HEK293 (cell line): Measurements from ENCODE around the gene UBR1.

Source experiments
- IKZF3 ChIP-seq: fragments of 450-650 bp; IDR thresholded peaks from 2 replicates; pipeline ENCODE4 v1.5.0; 2018; ENCODE audit warnings: missing biosample characterization, mild to moderate bottlenecking, missing genetic modification characterization, moderate library complexity
- TCF7L2 ChIP-seq: IDR thresholded peaks from 2 replicates; pipeline ENCODE4 v1.6.1; 2011; ENCODE audit warnings: low read depth, mild to moderate bottlenecking, inconsistent platforms, low read length, moderate library complexity, borderline replicate concordance
- ZNF473 ChIP-seq: fragments of 450-650 bp; formaldehyde crosslinking; IDR thresholded peaks from 2 replicates; pipeline ENCODE4 v1.5.1; 2017; ENCODE audit warnings: missing biosample characterization, missing genetic modification characterization
- ZSCAN30 ChIP-seq: fragments of 450-650 bp; IDR thresholded peaks from 2 replicates; pipeline ENCODE4 v1.5.1; 2018; ENCODE audit warnings: missing biosample characterization, mild to moderate bottlenecking, missing genetic modification characterization, moderate library complexity
- TF ChIP-seq, protein P1 (sequence below): fragments of 450-650 bp; formaldehyde crosslinking; IDR thresholded peaks from 2 replicates; pipeline ENCODE4 v1.5.1; 2016; ENCODE audit warnings: missing biosample characterization, missing genetic modification characterization, borderline replicate concordance
- TF ChIP-seq, protein P2 (sequence below): fragments of 450-650 bp; formaldehyde crosslinking; IDR thresholded peaks from 2 replicates; pipeline ENCODE4 v1.5.1; 2016; ENCODE audit warnings: missing biosample characterization, missing genetic modification characterization
- TF ChIP-seq, protein P3 (sequence below): fragments of 450-650 bp; formaldehyde crosslinking; conservative IDR thresholded peaks from 2 replicates; pipeline ENCODE4 v1.5.1; 2016; ENCODE audit warnings: low read depth, missing biosample characterization, missing genetic modification characterization
- TF ChIP-seq, protein P4 (sequence below): fragments of 450-650 bp; formaldehyde crosslinking; IDR thresholded peaks from 2 replicates; pipeline ENCODE4 v1.5.1; 2016; ENCODE audit warnings: missing biosample characterization, missing genetic modification characterization, low read depth
- TF ChIP-seq, protein P5 (sequence below): fragments of 450-650 bp; formaldehyde crosslinking; IDR thresholded peaks from 2 replicates; pipeline ENCODE4 v1.5.1; 2016; ENCODE audit warnings: missing biosample characterization, missing genetic modification characterization

DNA sequence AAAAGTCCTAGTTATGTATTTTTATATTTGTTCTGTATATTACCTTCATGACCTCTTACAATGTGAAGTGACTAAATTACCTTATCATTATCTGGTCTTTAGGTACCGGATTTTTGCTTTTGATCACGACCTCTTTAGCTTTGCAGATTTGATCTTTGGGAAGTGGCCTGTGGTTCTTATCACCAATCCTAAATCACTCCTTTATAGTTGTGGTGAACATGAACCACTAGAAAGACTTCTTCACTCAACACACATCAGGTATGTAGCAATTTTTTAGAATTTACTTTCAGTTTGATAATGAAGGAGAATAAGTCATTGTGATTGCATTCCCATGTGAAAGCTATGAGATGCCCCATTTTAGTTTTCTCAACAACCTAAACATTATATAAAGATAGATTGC is 45.9 kb upstream of the UBR1 start:
- no peak for TF ChIP-seq ZSCAN30 (tag by site-specific recombination)
- TF ChIP-seq, protein P1, sequence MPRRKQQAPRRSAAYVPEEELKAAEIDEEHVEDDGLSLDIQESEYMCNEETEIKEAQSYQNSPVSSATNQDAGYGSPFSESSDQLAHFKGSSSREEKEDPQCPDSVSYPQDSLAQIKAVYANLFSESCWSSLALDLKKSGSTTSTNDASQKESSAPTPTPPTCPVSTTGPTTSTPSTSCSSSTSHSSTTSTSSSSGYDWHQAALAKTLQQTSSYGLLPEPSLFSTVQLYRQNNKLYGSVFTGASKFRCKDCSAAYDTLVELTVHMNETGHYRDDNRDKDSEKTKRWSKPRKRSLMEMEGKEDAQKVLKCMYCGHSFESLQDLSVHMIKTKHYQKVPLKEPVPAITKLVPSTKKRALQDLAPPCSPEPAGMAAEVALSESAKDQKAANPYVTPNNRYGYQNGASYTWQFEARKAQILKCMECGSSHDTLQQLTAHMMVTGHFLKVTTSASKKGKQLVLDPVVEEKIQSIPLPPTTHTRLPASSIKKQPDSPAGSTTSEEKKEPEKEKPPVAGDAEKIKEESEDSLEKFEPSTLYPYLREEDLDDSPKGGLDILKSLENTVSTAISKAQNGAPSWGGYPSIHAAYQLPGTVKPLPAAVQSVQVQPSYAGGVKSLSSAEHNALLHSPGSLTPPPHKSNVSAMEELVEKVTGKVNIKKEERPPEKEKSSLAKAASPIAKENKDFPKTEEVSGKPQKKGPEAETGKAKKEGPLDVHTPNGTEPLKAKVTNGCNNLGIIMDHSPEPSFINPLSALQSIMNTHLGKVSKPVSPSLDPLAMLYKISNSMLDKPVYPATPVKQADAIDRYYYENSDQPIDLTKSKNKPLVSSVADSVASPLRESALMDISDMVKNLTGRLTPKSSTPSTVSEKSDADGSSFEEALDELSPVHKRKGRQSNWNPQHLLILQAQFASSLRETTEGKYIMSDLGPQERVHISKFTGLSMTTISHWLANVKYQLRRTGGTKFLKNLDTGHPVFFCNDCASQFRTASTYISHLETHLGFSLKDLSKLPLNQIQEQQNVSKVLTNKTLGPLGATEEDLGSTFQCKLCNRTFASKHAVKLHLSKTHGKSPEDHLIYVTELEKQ (tag by site-specific recombination), result no peak
- no peak for TF ChIP-seq TCF7L2
- TF ChIP-seq, protein P2, sequence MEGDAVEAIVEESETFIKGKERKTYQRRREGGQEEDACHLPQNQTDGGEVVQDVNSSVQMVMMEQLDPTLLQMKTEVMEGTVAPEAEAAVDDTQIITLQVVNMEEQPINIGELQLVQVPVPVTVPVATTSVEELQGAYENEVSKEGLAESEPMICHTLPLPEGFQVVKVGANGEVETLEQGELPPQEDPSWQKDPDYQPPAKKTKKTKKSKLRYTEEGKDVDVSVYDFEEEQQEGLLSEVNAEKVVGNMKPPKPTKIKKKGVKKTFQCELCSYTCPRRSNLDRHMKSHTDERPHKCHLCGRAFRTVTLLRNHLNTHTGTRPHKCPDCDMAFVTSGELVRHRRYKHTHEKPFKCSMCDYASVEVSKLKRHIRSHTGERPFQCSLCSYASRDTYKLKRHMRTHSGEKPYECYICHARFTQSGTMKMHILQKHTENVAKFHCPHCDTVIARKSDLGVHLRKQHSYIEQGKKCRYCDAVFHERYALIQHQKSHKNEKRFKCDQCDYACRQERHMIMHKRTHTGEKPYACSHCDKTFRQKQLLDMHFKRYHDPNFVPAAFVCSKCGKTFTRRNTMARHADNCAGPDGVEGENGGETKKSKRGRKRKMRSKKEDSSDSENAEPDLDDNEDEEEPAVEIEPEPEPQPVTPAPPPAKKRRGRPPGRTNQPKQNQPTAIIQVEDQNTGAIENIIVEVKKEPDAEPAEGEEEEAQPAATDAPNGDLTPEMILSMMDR (tag by site-specific recombination), result no peak
- TF ChIP-seq, protein P3, sequence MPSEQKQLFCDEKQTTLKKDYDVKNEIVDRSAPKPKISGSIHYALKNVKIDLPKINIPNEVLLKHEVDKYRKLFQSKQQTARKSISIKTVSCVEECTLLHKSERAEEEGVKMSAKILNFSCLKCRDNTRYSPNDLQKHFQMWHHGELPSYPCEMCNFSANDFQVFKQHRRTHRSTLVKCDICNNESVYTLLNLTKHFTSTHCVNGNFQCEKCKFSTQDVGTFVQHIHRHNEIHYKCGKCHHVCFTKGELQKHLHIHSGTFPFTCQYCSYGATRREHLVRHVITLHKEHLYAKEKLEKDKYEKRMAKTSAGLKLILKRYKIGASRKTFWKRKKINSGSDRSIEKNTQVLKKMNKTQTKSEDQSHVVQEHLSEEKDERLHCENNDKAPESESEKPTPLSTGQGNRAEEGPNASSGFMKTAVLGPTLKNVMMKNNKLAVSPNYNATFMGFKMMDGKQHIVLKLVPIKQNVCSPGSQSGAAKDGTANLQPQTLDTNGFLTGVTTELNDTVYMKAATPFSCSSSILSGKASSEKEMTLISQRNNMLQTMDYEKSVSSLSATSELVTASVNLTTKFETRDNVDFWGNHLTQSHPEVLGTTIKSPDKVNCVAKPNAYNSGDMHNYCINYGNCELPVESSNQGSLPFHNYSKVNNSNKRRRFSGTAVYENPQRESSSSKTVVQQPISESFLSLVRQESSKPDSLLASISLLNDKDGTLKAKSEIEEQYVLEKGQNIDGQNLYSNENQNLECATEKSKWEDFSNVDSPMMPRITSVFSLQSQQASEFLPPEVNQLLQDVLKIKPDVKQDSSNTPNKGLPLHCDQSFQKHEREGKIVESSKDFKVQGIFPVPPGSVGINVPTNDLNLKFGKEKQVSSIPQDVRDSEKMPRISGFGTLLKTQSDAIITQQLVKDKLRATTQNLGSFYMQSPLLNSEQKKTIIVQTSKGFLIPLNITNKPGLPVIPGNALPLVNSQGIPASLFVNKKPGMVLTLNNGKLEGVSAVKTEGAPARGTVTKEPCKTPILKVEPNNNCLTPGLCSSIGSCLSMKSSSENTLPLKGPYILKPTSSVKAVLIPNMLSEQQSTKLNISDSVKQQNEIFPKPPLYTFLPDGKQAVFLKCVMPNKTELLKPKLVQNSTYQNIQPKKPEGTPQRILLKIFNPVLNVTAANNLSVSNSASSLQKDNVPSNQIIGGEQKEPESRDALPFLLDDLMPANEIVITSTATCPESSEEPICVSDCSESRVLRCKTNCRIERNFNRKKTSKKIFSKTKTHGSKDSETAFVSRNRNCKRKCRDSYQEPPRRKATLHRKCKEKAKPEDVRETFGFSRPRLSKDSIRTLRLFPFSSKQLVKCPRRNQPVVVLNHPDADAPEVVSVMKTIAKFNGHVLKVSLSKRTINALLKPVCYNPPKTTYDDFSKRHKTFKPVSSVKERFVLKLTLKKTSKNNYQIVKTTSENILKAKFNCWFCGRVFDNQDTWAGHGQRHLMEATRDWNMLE (tag by site-specific recombination), result no peak
- TF ChIP-seq, protein P4, sequence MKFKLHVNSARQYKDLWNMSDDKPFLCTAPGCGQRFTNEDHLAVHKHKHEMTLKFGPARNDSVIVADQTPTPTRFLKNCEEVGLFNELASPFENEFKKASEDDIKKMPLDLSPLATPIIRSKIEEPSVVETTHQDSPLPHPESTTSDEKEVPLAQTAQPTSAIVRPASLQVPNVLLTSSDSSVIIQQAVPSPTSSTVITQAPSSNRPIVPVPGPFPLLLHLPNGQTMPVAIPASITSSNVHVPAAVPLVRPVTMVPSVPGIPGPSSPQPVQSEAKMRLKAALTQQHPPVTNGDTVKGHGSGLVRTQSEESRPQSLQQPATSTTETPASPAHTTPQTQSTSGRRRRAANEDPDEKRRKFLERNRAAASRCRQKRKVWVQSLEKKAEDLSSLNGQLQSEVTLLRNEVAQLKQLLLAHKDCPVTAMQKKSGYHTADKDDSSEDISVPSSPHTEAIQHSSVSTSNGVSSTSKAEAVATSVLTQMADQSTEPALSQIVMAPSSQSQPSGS, result no peak
- no peak for TF ChIP-seq IKZF3 (tag by site-specific recombination)
- TF ChIP-seq, protein P5, sequence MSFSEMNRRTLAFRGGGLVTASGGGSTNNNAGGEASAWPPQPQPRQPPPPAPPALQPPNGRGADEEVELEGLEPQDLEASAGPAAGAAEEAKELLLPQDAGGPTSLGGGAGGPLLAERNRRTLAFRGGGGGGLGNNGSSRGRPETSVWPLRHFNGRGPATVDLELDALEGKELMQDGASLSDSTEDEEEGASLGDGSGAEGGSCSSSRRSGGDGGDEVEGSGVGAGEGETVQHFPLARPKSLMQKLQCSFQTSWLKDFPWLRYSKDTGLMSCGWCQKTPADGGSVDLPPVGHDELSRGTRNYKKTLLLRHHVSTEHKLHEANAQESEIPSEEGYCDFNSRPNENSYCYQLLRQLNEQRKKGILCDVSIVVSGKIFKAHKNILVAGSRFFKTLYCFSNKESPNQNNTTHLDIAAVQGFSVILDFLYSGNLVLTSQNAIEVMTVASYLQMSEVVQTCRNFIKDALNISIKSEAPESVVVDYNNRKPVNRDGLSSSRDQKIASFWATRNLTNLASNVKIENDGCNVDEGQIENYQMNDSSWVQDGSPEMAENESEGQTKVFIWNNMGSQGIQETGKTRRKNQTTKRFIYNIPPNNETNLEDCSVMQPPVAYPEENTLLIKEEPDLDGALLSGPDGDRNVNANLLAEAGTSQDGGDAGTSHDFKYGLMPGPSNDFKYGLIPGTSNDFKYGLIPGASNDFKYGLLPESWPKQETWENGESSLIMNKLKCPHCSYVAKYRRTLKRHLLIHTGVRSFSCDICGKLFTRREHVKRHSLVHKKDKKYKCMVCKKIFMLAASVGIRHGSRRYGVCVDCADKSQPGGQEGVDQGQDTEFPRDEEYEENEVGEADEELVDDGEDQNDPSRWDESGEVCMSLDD (tag by site-specific recombination), result no peak
- no peak for TF ChIP-seq ZNF473 (tag by site-specific recombination)
